T47D (cell line): ENCODE results near the gene MXI1.
"Not testable (repeated sequence)": the region's sequence is repeated elsewhere in the genome, so short reads cannot be mapped to it uniquely, and the experiment has no call there.

Source experiments
- DNase-seq, 2 experiments: peaks; one replicate each; pipeline versions ENCODE4 v3.0.0 to v3.0.0-alpha.2; 2011 to 2012; ENCODE audit warnings: low read depth in 1 of 2, low spot score in 1 of 2
- JUND ChIP-seq: IDR thresholded peaks from 2 replicates; pipeline ENCODE4 v1.6.1; 2012; ENCODE audit warnings: low read depth
- in situ Hi-C: cut with HindIII; loops from 2 replicates; pipeline ENCODE4 v1.10.0; 2016; ENCODE audit warnings: low sequenced_read_pairs, low pct_unique_long_range_greater_than_20kb

Gene MXI1

GRCh38 chr10:110239892-110240291, 32.5 kb downstream of the MXI1 start:
- in situ Hi-C loops = no loop called here
- TF ChIP-seq JUND = no peak
- no peak for DNase-seq

GRCh38 chr10:110241407-110241806, 34.0 kb downstream of the MXI1 start:
- DNase-seq = no peak
- TF ChIP-seq JUND = no peak
- in situ Hi-C loops = no loop called here

GRCh38 chr10:110241841-110242240, 34.4 kb downstream of the MXI1 start:
- TF ChIP-seq JUND = no peak
- DNase-seq = no peak
- in situ Hi-C loops = no loop called here

- in situ Hi-C loops = no loop called here
- no peak for DNase-seq
- TF ChIP-seq JUND = no peak
These were observed 35.1 kb downstream of the MXI1 start for GRCh38 chr10:110242511-110242910.

GRCh38 chr10:110244550-110244949, 37.1 kb downstream of the MXI1 start:
- no peak for DNase-seq
- in situ Hi-C loops = no loop called here
- TF ChIP-seq JUND = no peak

GRCh38 chr10:110247833-110248232, 40.4 kb downstream of the MXI1 start:
- DNase-seq, in situ Hi-C loops: not testable (repeated sequence)

GRCh38 chr10:110249489-110249888, 42.1 kb downstream of the MXI1 start:
- in situ Hi-C loops = not testable (repeated sequence)

GRCh38 chr10:110251392-110251791, 44.0 kb downstream of the MXI1 start:
- DNase-seq, in situ Hi-C loops: not testable (repeated sequence)

More at GRCh38 chr10:110249489-110249888, 42.1 kb downstream of the MXI1 start:
- DNase-seq = not testable (repeated sequence)

GRCh38 chr10:110252151-110252550, 44.7 kb downstream of the MXI1 start:
- TF ChIP-seq JUND = no peak

GRCh38 chr10:110254467-110254866, 47.1 kb downstream of the MXI1 start:
- in situ Hi-C loops = no loop called here
- no peak for TF ChIP-seq JUND
- DNase-seq = no peak

More at GRCh38 chr10:110252151-110252550, 44.7 kb downstream of the MXI1 start:
- no peak for DNase-seq
- in situ Hi-C loops = no loop called here

GRCh38 chr10:110258542-110258941, 51.1 kb downstream of the MXI1 start:
- in situ Hi-C loops = no loop called here
- DNase-seq = no peak

GRCh38 chr10:110259317-110259716, 51.9 kb downstream of the MXI1 start:
- in situ Hi-C loops = no loop called here
- DNase-seq = no peak

More at GRCh38 chr10:110258542-110258941, 51.1 kb downstream of the MXI1 start:
- TF ChIP-seq JUND = no peak

GRCh38 chr10:110260746-110261477, 53.5 kb downstream of the MXI1 start:
- no peak for TF ChIP-seq JUND
- in situ Hi-C loops = no loop called here
- DNase-seq = no peak

More at GRCh38 chr10:110259317-110259716, 51.9 kb downstream of the MXI1 start:
- TF ChIP-seq JUND = no peak

- TF ChIP-seq JUND = no peak
- DNase-seq = no peak
- in situ Hi-C loops = no loop called here
These were observed 55.8 kb downstream of the MXI1 start for GRCh38 chr10:110263164-110263563.
